NCI-H526 treated with DMSO at 0.1 percent for 48 hours (cell line): ENCODE results near the gene AHRR.
"Not testable (repeated sequence)": the region's sequence is repeated elsewhere in the genome, so short reads cannot be mapped to it uniquely, and the experiment has no call there.

Experiments used
- DNase-seq: peaks from one replicate; lab custom pipeline; 2025; lab: John Stamatoyannopoulos, UW

Gene AHRR

DNA sequence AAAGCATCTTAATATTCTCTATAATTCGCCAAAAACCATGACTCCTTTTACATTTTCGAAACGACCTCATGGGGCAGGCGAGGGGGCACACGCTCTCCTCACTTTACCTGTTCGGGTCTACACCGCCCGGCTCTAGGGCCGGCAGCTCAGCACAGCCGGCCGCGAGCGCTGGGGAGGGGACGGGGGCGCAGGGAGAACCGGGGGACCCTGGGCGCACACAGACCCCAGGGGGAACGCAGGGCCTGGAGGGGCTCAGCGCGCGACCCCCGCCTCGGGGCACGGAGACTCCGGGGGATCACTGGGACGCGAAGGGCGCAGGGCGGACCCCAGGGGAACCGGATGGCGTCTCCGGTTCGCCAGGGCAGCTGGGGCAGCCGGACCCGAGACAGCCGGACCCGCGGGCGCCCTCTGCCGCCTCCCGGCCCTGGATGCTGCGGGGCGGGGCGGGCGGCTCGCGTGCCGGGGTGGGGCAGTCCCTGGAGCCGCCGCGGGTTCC lies at the start of gene AHRR:
AHRR (plus strand) TSS at position 485 of the 496 bp plus-strand sequence. CDS start 22,189 bp downstream, outside the sequence.
- peak; percentile 17 for DNase-seq

DNA sequence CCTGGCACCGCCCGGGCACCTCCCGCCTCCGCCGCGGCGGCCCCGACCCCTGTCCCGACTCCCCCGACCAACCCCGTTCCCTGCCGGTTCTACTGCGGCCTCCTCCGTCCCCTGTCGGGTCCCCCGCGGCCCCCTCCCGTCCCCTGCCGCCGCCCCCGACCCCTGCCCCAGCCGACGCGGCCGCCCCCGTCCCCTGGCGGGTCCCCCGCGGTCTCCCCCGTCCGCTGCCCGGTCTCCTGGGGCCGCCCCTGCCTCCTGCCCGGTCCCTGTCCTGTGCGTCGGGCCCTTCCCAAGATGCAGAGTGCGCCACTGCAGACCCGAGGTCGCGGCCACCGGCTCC lies 49.7 kb upstream of the AHRR start:
- not testable (repeated sequence) for DNase-seq

- DNase-seq, result not testable (repeated sequence)
These were observed 48.4 kb upstream of the AHRR start for GRCh38 chr5:273091-273490.

DNA sequence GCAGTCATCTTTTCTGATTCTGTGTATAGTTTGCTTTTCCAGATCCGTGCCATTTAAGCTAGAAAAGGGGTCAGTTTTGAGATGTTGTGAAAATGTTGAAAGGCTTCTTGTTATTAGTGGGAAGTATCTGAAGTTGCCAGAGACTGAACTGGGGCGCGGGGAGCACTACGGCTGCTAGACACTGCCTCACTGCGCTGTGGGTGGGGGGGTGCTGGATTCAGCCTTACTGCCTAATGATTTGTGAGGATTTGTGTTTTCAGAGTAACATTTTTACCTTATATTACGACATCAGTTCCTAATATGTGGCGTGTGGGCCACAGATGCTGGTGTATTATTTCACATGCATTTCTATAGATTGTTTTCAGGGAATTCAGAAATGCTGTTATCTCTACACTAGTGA lies 48.0 kb upstream of the AHRR start:
- not testable (repeated sequence) for DNase-seq

DNA sequence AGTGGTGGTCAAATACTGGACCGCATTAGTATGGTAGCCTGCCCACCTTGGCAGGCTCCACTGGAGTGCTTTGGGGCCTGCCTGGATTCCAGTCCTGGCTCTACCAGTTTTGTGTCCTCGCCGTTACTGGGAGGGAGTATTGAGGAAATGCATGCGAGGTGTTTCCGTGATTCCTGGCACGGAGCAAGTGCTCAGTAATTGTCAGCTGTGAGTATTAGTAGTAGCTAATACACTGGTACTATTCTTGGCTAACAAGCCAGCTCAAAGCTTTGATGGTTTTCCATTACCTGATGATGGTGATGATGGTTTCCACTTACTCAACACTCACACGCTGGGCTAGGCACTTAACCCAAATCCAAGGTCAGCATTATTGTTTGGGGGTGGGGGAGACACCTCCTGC lies 47.2 kb upstream of the AHRR start:
- not testable (repeated sequence) for DNase-seq

- no peak for DNase-seq
These were observed 42.9 kb upstream of the AHRR start for GRCh38 chr5:278646-279045.

- not testable (repeated sequence) for DNase-seq
These were observed 42.4 kb upstream of the AHRR start for GRCh38 chr5:279051-279665.

- DNase-seq, result no peak
These were observed 35.4 kb upstream of the AHRR start for GRCh38 chr5:285991-286557.

GRCh38 chr5:290200-290599 lies 31.3 kb upstream of the AHRR start:
- DNase-seq, result not testable (repeated sequence)

DNA sequence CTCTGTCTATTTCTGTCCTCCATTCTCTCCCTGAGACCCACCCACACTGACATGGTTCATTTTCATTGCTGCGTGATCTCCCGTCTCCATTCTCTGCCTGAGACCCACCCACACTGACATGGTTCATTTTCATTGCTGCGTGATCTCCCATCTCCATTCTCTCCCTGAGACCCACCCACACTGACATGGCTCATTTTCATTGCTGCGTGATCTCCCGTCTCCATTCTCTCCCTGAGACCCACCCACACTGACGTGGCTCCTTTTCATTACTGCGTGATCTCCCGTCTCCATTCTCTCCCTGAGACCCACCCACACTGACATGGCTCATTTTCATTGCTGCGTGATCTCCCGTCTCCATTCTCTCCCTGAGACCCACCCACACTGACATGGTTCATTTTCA lies 30.2 kb upstream of the AHRR start:
- not testable (repeated sequence) for DNase-seq

- not testable (repeated sequence) for DNase-seq
These were observed 26.7 kb upstream of the AHRR start for GRCh38 chr5:294788-295187.

GRCh38 chr5:296207-296606 lies 25.3 kb upstream of the AHRR start:
- DNase-seq, result not testable (repeated sequence)

DNA sequence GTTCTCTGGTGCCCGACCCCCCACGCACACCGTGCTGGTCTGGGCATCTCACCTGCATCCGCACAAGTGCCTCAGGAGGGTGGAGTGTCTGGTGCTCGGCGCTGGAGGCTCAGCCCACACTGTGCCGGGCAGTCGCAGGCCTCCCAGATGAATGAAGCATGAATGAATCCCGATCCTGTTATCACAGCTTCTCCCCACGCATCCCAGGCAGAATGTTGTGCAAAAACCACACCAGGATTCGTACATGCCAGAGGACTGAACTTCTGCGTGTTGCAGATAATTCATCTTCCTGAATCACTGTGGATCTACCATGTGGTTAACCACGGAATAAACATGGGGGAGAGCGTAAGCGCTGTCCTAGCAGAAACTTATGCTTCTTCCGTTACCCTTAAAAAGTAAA lies 24.6 kb upstream of the AHRR start:
- not testable (repeated sequence) for DNase-seq

DNA sequence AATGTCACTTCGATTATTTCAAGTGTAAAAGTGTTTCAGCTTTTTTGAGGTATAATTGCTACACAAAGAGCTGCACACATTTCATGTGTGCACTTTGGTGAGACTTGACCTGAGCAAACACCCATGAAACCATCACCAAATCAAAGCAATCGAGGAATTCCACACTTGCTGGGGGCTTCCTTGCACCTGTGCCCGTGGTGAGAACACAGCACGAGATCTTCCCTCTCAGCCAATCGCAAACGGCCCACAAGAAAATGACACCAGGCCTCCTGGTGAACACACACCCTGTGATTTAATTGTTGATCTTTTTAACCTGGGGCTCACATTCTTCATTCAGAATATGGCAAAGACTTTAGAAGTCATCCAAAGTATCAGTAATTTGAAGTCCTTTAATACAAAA lies 24.1 kb upstream of the AHRR start:
- DNase-seq, result not testable (repeated sequence)

GRCh38 chr5:297991-298736 lies 23.4 kb upstream of the AHRR start:
- DNase-seq, result not testable (repeated sequence)

- DNase-seq, result no peak
These were observed 22.8 kb upstream of the AHRR start for GRCh38 chr5:298737-299125.

DNA sequence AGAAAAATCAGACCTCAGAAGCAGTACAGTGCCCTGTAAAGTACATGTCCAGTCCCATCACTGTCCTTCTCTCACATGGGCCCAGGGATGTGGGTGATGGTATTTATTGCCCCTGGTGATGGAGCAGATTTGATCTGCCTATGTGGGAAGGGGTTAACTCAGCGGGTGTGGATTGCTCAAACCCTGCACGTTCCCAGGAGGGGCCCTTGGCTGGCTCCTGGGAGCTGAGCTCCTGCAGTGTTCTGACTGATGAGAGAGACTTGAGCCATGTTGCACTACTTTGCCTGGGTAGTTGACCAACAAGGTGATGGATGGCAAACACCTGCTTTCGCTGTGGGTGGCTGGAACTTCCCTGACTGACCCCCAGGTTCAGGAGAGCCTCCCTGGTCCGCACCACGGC lies 21.6 kb upstream of the AHRR start:
- DNase-seq, result not testable (repeated sequence)

- not testable (repeated sequence) for DNase-seq
These were observed 20.7 kb upstream of the AHRR start for GRCh38 chr5:300691-301435.

DNA sequence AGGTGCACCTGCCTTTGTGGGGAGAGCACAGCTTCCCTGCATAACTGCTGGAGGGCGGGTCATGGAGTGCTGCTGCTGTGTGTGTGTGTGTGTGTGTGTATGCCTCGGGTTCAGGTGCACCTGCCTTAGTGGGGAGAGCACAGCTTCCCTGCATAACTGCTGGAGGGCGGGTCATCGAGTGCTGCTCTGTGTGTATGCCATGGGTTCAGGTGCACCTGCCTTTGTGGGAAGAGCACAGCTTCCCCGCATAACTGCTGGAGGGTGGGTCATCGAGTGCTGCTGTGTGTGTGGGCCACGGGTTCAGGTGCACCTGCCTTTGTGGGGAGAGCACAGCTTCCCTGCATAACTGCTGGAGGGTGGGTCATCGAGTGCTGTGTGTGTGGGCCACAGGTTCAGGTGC lies 19.1 kb upstream of the AHRR start:
- peak; percentile 51 for DNase-seq

DNA sequence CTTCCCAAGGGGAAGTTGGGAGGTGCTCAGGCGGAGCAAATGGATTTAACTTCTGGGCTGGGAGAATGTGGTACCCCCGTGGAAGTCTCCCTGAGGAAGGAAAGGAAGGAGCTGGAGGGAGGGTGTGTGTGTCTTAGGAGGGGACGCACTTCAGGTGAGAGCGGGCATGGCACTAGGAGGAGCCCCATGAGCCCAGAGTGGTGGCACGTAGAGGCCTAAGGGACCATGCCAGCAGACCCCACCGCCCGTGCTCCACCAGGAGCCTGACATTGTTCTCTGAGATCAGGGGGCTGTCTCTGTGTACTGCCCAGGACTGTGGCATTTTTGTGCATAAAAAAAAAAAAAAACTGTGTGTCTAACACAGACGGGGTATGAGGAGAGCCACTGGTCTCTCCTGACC lies 18.5 kb upstream of the AHRR start:
- no peak for DNase-seq

DNA sequence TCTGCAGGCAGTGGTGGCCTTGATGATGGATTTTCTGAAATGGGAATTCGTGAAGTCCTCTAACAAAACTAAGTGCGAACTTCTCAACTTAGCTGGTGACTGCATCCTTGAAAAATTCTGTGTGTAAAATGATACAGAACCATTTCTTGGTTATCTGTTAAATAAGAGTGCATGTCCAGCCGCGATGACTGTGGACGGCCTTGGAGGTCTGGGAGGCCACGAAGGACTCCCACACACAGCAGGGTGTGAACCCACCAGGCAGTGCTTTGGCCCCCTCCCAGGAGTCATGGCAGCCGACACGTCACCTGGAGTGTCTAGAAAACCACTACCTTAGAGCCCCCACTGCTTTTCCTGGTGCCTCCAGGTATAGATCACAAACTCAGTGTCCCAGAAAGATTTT lies 17.8 kb upstream of the AHRR start:
- not testable (repeated sequence) for DNase-seq

DNA sequence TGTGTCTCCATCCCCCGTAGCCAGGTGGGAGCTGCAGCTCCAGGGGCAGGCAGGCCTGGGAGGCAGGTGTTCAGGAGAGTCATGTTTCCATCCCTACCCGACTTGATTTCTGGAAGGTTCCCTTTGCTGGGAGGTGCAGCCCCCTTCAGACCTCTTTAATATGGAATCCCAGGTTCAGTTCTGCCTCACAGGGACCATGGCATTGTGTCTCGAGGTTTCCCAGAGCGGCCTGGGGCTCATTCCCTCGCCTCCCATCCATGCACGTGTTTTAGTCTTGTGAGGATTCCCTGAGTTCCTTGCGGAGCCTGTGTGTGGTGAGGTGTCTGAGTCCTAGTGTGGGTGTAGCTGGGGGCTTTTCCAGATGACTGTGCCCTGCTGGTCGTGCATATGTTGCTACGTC lies 16.5 kb upstream of the AHRR start:
- no peak for DNase-seq
